Natural killer cell (primary cell): ENCODE measurements around the gene PKD2L2. TPM values are rescaled to one million over a fixed set of nuclear protein-coding genes. Genes with fewer than 3 reads are reported as not detected.

Source experiments
- ATAC-seq, 3 donors: fragments of 150-1000 bp in 2 of 3; fragments of 200-7000 bp in 1 of 3; cut with Tn5 transposase; 1 replicate in 1 of 3; 2 replicates in 2 of 3; pipeline ENCODE4 v1.10.0; 2021; ENCODE audit warnings: mild to moderate bottlenecking in 2 of 3, moderate library complexity in 2 of 3
- DNase-seq, 2 donors: peaks; one replicate each; pipeline versions ENCODE4 v3.0.0 to v3.0.0-alpha.2; 2013 to 2021; ENCODE audit warnings: mixed read lengths in 1 of 2
- H3K27ac ChIP-seq: one replicate; pipeline ENCODE4 v1.5.1; 2013; ENCODE audit warnings: mild to moderate bottlenecking, low read length
- H3K27me3 ChIP-seq: one replicate; pipeline ENCODE4 v1.6.1; 2013; ENCODE audit warnings: low read length; ENCODE audit not compliant: control insufficient read depth, insufficient read depth
- H3K36me3 ChIP-seq: one replicate; pipeline ENCODE4 v1.6.1; 2013; ENCODE audit warnings: low read length; ENCODE audit not compliant: control insufficient read depth, insufficient read depth
- H3K4me1 ChIP-seq: one replicate; pipeline ENCODE4 v1.6.1; 2013; ENCODE audit warnings: low read length; ENCODE audit not compliant: control insufficient read depth, insufficient read depth
- H3K4me3 ChIP-seq: one replicate; pipeline ENCODE4 v1.5.1; 2013; ENCODE audit warnings: low read length
- H3K9me3 ChIP-seq: one replicate; pipeline ENCODE4 v1.6.1; 2013; ENCODE audit warnings: low read length; ENCODE audit not compliant: control insufficient read depth, insufficient read depth
- H3K27ac Mint-ChIP-seq, 2 donors: one replicate each; pipeline ENCODE4 v1.8.0; 2022; ENCODE audit warnings: mild to moderate bottlenecking in 2 of 2, mixed read lengths in 2 of 2, moderate library complexity in 1 of 2
- H3K27me3 Mint-ChIP-seq, 2 donors: one replicate each; pipeline ENCODE4 v1.8.0; 2022; ENCODE audit warnings: low read depth in 2 of 2, mixed read lengths in 2 of 2
- H3K36me3 Mint-ChIP-seq: one replicate; pipeline ENCODE4 v1.8.0; 2022; ENCODE audit warnings: mixed read lengths
- H3K4me1 Mint-ChIP-seq, 2 donors: one replicate each; pipeline ENCODE4 v1.8.0; 2022; ENCODE audit warnings: mixed read lengths in 2 of 2
- H3K4me3 Mint-ChIP-seq: one replicate; pipeline ENCODE4 v1.8.0; 2022; ENCODE audit warnings: mild to moderate bottlenecking, moderate library complexity, mixed read lengths
- H3K9me3 Mint-ChIP-seq, 2 donors: one replicate each; pipeline ENCODE4 v1.8.0; 2022; ENCODE audit warnings: mixed read lengths in 2 of 2
- WGBS: methylation state at CpG from one replicate; pipeline ENCODE4 v1.1.7; 2013; ENCODE audit warnings: missing lambda C conversion rate; ENCODE audit not compliant: insufficient coverage; 5-methylcytosine and 5-hydroxymethylcytosine counted together
- intact Hi-C: fragments of 100-400 bp; cut with micrococcal nuclease; formaldehyde crosslinking; loops from one replicate; pipeline ENCODE4 v1.14.2; 2022
- total RNA-seq, 4 donors: library from RNA; stranded (reverse); fragments of 120-200 nt in 1 of 4; gene quantifications; one replicate each; pipeline versions ENCODE4 v1.2.3 to v1.2.4, GENCODE V29; 2013 to 2022
- TF ChIP-seq, protein P1 (sequence below): fragments of 200-600 bp; IDR thresholded peaks from one replicate; pipeline ENCODE4 v1.8.0; 2022; ENCODE audit warnings: antibody characterized with exemption

Gene PKD2L2
- total RNA-seq: under 1 TPM in 1 of 3 donors, not detected in 2; 0.78 TPM
- total RNA-seq (2013): 0.16 TPM

DNA sequence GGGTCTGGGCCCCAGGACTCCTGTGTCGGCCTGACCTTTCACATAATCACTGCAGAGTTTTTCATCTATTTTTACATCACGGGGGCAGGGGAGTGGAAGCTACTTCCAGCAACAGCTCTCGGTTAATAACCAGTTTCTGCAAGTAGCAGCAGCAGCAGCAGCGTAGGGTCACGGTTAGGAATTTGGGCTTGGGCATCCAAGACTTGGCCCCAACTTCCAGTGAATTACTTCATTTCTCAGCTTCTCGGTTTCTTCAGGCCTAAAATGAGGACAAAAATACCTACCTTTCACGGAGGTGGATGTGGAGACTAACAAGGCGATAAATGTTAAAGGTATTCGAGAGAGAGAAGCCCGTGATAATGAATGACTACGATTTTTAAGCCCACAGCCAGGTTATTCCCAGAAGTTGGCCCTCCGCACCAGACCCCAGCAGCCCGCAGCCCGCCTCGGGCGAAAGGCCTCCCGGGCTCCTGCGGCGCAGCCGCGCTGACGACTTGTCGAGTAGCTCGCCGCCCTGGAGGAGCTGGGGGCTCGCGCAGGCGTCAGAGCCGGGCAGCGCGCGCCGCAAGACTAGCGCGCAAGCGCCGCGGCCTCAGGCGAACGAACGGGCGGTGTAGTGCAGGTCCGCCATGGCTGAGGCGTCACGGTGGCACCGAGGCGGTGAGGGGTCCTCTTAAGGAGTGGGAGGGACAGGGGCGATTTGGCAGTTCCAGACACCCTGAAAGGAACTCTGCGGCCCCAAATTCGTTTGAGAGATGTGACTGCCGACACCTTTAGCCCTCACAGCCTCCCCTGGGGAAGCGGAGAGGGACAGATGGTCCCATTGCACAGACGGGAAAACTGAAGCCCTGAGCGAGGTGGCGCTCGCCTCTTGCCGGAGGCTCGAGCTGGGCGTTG, at the start of gene PKD2L2:
Gene PKD2L2, plus strand, starts transcription at position 595 of the 897 bp plus-strand sequence. Its CDS starts 35 bp downstream, at position 630.
- peaks cover 12 to 14% of the 10 kb centered on the region in 2 donors for H3K4me1 Mint-ChIP-seq
- peak; percentile 79 to 91 for DNase-seq
- intact Hi-C loops: loop anchor here (10.0 kb wide), 1 partner anchor 114 kb away; no protein-coding TSS in a partner anchor
- H3K4me1 ChIP-seq: peaks cover 18% of the 10 kb centered on the region
- H3K9me3 ChIP-seq: no peaks in the 10 kb centered on the region
- peak within 1 kb of the TSS; percentile 91 for H3K4me3 Mint-ChIP-seq
- ATAC-seq: peak; percentile 95 to 99 (median 99)
- TF ChIP-seq, protein P1, sequence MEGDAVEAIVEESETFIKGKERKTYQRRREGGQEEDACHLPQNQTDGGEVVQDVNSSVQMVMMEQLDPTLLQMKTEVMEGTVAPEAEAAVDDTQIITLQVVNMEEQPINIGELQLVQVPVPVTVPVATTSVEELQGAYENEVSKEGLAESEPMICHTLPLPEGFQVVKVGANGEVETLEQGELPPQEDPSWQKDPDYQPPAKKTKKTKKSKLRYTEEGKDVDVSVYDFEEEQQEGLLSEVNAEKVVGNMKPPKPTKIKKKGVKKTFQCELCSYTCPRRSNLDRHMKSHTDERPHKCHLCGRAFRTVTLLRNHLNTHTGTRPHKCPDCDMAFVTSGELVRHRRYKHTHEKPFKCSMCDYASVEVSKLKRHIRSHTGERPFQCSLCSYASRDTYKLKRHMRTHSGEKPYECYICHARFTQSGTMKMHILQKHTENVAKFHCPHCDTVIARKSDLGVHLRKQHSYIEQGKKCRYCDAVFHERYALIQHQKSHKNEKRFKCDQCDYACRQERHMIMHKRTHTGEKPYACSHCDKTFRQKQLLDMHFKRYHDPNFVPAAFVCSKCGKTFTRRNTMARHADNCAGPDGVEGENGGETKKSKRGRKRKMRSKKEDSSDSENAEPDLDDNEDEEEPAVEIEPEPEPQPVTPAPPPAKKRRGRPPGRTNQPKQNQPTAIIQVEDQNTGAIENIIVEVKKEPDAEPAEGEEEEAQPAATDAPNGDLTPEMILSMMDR: no peak
- peak within 1 kb of the TSS; percentile 90 to 92 for H3K27ac Mint-ChIP-seq
- no peaks in the 10 kb centered on the region for H3K27me3 ChIP-seq
- WGBS: 12% methylated on average over 58 of the region's 59 CpGs
- H3K9me3 Mint-ChIP-seq: no peaks in the 10 kb centered on the region
- H3K36me3 Mint-ChIP-seq: no peaks in the 10 kb centered on the region
- H3K27me3 Mint-ChIP-seq: peaks cover 0 to 5% of the 10 kb centered on the region in 2 donors
- H3K36me3 ChIP-seq: no peaks in the 10 kb centered on the region
- peak within 1 kb of the TSS; percentile 80 for H3K27ac ChIP-seq
- peak within 1 kb of the TSS; percentile 76 for H3K4me3 ChIP-seq

GRCh38 chr5:137842296-137842695, 47.0 kb upstream of the PKD2L2 start:
- intact Hi-C loops: no loop called here
- no peak overlapping the region for H3K4me3 Mint-ChIP-seq
- H3K27me3 Mint-ChIP-seq: no peaks in the 10 kb centered on the region
- no peak overlapping the region for H3K27ac Mint-ChIP-seq
- Histone ChIP-seq H3K36me3 (peaks cover 1% of the 10 kb centered on the region), H3K27me3 (no peaks in the 10 kb centered on the region), H3K27ac (no peak overlapping the region), H3K4me1 (no peaks in the 10 kb centered on the region), H3K9me3 (no peaks in the 10 kb centered on the region), H3K4me3 (no peak overlapping the region)
- TF ChIP-seq, protein P1: no peak
- no peaks in the 10 kb centered on the region for H3K36me3 Mint-ChIP-seq
- H3K9me3 Mint-ChIP-seq: no peaks in the 10 kb centered on the region
- H3K4me1 Mint-ChIP-seq: no peaks in the 10 kb centered on the region
- no peak for ATAC-seq
- WGBS: 92% methylated on average over 5 of the region's 5 CpGs
- no peak for DNase-seq

- H3K4me1 Mint-ChIP-seq: no peaks in the 10 kb centered on the region
- H3K27me3 ChIP-seq: no peaks in the 10 kb centered on the region
- no peaks in the 10 kb centered on the region for H3K9me3 ChIP-seq
- no peak overlapping the region for H3K27ac Mint-ChIP-seq
- no peaks in the 10 kb centered on the region for H3K36me3 Mint-ChIP-seq
- H3K27me3 Mint-ChIP-seq: no peaks in the 10 kb centered on the region
- H3K27ac ChIP-seq: no peak overlapping the region
- H3K4me3 Mint-ChIP-seq: no peak overlapping the region
- H3K9me3 Mint-ChIP-seq: no peaks in the 10 kb centered on the region
- ATAC-seq (no peak), DNase-seq (no peak)
- intact Hi-C loops: no loop called here
- no peaks in the 10 kb centered on the region for H3K4me1 ChIP-seq
- no peak overlapping the region for H3K4me3 ChIP-seq
- WGBS: 82% methylated on average over 2 of the region's 4 CpGs
- TF ChIP-seq, protein P1: no peak
- H3K36me3 ChIP-seq: peaks cover 1% of the 10 kb centered on the region
Observed at GRCh38 chr5:137843676-137844299, 45.5 kb upstream of the PKD2L2 start.
